Activated CD8-positive, alpha-beta memory T cell treated with anti-CD3 and anti-CD28 coated beads, Interleukin-2, amount 50 U/mL, for 24 hours (primary cell): ENCODE data around the gene C9orf78.
A peak's percentile ranks its signal among the peaks of the same experiment; 100 is the strongest.

ENCODE experiments used
- DNase-seq: peaks from one replicate; pipeline ENCODE4 v3.0.0-alpha.2; 2020; ENCODE audit errors: extremely low read depth

C9orf78 gene

GRCh38 chr9:129868023-129868871, 33.2 kb upstream of the C9orf78 start:
- no peak for DNase-seq

- DNase-seq: no peak
Observed at GRCh38 chr9:129867136-129868022, 32.3 kb upstream of the C9orf78 start.

- DNase-seq: no peak
Observed at GRCh38 chr9:129866394-129867135, 31.5 kb upstream of the C9orf78 start.

- DNase-seq: no peak
Observed at GRCh38 chr9:129865668-129866320, 30.7 kb upstream of the C9orf78 start.

- no peak for DNase-seq
Observed at GRCh38 chr9:129864991-129865647, 30.0 kb upstream of the C9orf78 start.

- DNase-seq: peak; percentile 41
Observed at GRCh38 chr9:129863059-129863690, 28.1 kb upstream of the C9orf78 start.

GRCh38 chr9:129861447-129861827, 26.4 kb upstream of the C9orf78 start:
- DNase-seq: no peak

GRCh38 chr9:129860653-129861446, 25.8 kb upstream of the C9orf78 start:
- DNase-seq: no peak

- no peak for DNase-seq
Observed at GRCh38 chr9:129858167-129858962, 23.3 kb upstream of the C9orf78 start.

GRCh38 chr9:129857207-129857606, 22.1 kb upstream of the C9orf78 start:
- DNase-seq: no peak

GRCh38 chr9:129854588-129855110, 19.6 kb upstream of the C9orf78 start:
- no peak for DNase-seq

GRCh38 chr9:129853614-129854013, 18.5 kb upstream of the C9orf78 start:
- DNase-seq: no peak

GRCh38 chr9:129852579-129852978, 17.5 kb upstream of the C9orf78 start:
- no peak for DNase-seq

GRCh38 chr9:129851821-129852220, 16.7 kb upstream of the C9orf78 start:
- DNase-seq: no peak

GRCh38 chr9:129850821-129851550, 15.9 kb upstream of the C9orf78 start:
- no peak for DNase-seq

- DNase-seq: no peak
Observed at GRCh38 chr9:129849901-129850300, 14.8 kb upstream of the C9orf78 start.

GRCh38 chr9:129848712-129849441, 13.8 kb upstream of the C9orf78 start:
- DNase-seq: no peak
